Parathyroid adenoma (tissue), 2 donors: Measurements from ENCODE around the gene DNAH11.
A peak's percentile ranks its signal among the peaks of the same experiment; 100 is the strongest.

Source experiments
- H2AFZ ChIP-seq: fragments of 300-600 bp; sonication (generic); one replicate; pipeline ENCODE4 v1.7.0; 2017; ENCODE audit warnings: antibody characterized with exemption, mild to moderate bottlenecking
- H3K27ac ChIP-seq: fragments of 300-600 bp; sonication (generic); one replicate; pipeline ENCODE4 v1.7.0; 2017
- H3K27me3 ChIP-seq: fragments of 300-600 bp; sonication (generic); one replicate; pipeline ENCODE4 v1.7.0; 2017; ENCODE audit warnings: low read length; ENCODE audit not compliant: control insufficient read depth, insufficient read depth
- H3K36me3 ChIP-seq: fragments of 300-600 bp; sonication (generic); one replicate; pipeline ENCODE4 v1.7.0; 2017; ENCODE audit warnings: low read length; ENCODE audit not compliant: control insufficient read depth, insufficient read depth
- H3K4me1 ChIP-seq: fragments of 300-600 bp; sonication (generic); one replicate; pipeline ENCODE4 v1.7.0; 2017; ENCODE audit warnings: control low read depth
- H3K4me2 ChIP-seq: fragments of 300-600 bp; sonication (generic); one replicate; pipeline ENCODE4 v1.7.0; 2017; ENCODE audit warnings: low read length
- H3K4me3 ChIP-seq: fragments of 300-600 bp; sonication (generic); one replicate; pipeline ENCODE4 v1.7.0; 2017; ENCODE audit warnings: low read depth, low read length
- H3K79me2 ChIP-seq: fragments of 300-600 bp; sonication (generic); one replicate; pipeline ENCODE4 v1.7.0; 2017; ENCODE audit warnings: control low read depth
- H3K9ac ChIP-seq: fragments of 300-600 bp; sonication (generic); one replicate; pipeline ENCODE4 v1.7.0; 2017; ENCODE audit warnings: mild to moderate bottlenecking
- H3K9me3 ChIP-seq: fragments of 300-600 bp; sonication (generic); one replicate; pipeline ENCODE4 v1.7.0; 2017; ENCODE audit warnings: low read length; ENCODE audit not compliant: control insufficient read depth
- CTCF ChIP-seq: fragments of 300-600 bp; sonication (generic); IDR thresholded peaks from one replicate; pipeline ENCODE4 v1.7.0; 2017; ENCODE audit warnings: antibody characterized with exemption, mild to moderate bottlenecking
- donor health status: primary hyperparathyroidism.

The DNAH11 gene

GRCh38 chr7:21641546-21641945 lies 98.7 kb downstream of the DNAH11 start:
- Histone ChIP-seq H3K79me2 (peaks cover 19% of the 10 kb centered on the region), H2AFZ (no peak overlapping the region), H3K9ac (no peak overlapping the region), H3K9me3 (peaks cover 1% of the 10 kb centered on the region), H3K27me3 (no peaks in the 10 kb centered on the region), H3K4me1 (peaks cover 93% of the 10 kb centered on the region), H3K4me2 (no peak overlapping the region), H3K4me3 (no peak overlapping the region), H3K27ac (peak overlapping the region; percentile 100), H3K36me3 (peaks cover 21% of the 10 kb centered on the region)
- TF ChIP-seq CTCF: no peak

DNA sequence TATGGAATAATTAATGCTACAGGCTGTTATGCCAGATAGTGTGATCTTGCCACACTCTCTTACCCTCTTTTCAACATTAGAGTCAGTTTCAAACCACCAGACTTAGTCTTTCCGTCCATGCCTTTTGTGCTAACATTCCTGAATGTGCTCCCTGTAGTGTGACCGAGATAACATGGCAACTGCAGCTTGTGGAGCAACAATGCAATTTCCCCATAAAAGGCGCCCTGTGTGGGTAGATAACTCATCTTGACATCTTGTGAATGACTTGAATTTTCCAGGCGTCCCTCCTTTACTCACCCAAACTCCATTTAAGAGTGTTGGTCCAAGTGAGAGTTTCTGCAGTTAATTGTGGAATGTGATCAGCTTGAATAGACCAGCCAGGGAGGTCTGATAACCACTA lies 99.6 kb downstream of the DNAH11 start:
- Histone ChIP-seq H3K36me3 (peaks cover 15% of the 10 kb centered on the region), H3K4me3 (no peak overlapping the region), H3K9ac (no peak overlapping the region), H3K27ac (peak overlapping the region; percentile 100), H3K4me1 (peaks cover 84% of the 10 kb centered on the region), H3K27me3 (no peaks in the 10 kb centered on the region), H3K4me2 (no peak overlapping the region), H2AFZ (no peak overlapping the region), H3K9me3 (peaks cover 6% of the 10 kb centered on the region), H3K79me2 (peaks cover 20% of the 10 kb centered on the region)
- no peak for TF ChIP-seq CTCF

DNA sequence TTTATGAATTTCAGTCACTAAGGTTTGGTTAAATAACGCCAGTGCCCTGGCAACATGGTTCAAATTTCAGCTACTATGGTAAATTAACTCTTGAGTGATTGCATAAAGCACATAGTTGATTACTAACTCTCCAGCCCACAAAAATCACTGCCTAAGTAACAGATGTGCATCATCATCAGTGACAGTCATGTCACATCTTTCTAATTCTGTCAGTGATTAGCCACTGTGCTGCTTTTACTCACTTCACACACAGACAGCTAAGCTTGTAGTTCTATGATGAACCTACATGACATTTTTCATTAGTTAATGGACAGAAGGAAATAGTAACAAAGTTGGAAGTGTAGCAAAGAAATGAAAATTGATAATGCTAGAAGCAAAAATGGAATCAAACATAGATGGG lies 108.9 kb downstream of the DNAH11 start:
- no peak overlapping the region for H2AFZ ChIP-seq
- peaks cover 5% of the 10 kb centered on the region for H3K36me3 ChIP-seq
- peaks cover 3% of the 10 kb centered on the region for H3K9me3 ChIP-seq
- no peak for TF ChIP-seq CTCF
- no peak overlapping the region for H3K4me2 ChIP-seq
- H3K9ac ChIP-seq: no peak overlapping the region
- H3K27me3 ChIP-seq: no peaks in the 10 kb centered on the region
- peaks cover 25% of the 10 kb centered on the region for H3K4me1 ChIP-seq
- no peak overlapping the region for H3K4me3 ChIP-seq
- H3K79me2 ChIP-seq: peaks cover 3% of the 10 kb centered on the region
- peak overlapping the region; percentile 80 for H3K27ac ChIP-seq

DNA sequence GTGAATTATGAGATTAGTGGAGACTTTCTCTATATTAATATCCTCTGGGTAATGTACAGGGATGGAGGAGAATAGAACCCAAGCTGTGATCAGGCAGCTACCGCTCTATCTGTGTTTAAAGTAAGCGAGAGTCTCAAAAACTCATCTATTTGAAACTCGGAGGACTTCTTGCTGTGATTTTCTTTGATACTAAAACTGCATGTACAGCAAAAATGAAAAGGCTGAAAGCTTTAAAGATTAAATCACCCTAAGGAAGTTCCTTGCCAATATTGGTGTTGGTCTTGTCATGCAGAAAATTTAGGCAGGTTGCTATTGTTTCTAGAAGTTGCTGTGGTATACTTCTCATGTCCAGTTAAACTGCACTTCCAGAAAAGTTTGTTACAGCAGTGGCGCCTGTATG lies 110.8 kb downstream of the DNAH11 start:
- TF ChIP-seq CTCF: no peak
- Histone ChIP-seq H3K4me3 (no peak overlapping the region), H3K9ac (no peak overlapping the region), H3K27ac (peak overlapping the region; percentile 72), H2AFZ (no peak overlapping the region), H3K4me2 (no peak overlapping the region), H3K27me3 (no peaks in the 10 kb centered on the region), H3K79me2 (no peaks in the 10 kb centered on the region), H3K4me1 (peaks cover 27% of the 10 kb centered on the region), H3K9me3 (no peaks in the 10 kb centered on the region), H3K36me3 (peaks cover 9% of the 10 kb centered on the region)

DNA sequence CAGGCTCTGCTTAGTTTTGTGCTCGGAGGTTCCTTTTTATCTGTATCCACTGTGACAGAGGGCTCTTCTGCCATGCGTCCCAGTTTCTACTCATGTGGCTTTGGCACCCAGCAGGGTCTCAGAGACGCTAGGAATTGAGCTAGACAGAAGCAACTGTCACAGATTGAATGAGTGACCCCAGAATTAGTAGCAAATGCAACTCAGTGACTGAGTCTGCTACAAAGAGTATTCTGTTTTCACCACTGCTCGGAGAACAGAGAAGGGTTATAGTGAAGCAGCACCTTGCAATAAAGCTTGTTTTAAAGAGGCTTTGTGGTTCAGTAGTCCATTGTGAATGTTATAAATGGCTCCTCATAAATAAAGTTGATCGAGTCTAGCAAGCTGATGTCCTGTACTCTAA lies 113.2 kb downstream of the DNAH11 start:
- no peak for TF ChIP-seq CTCF
- H3K36me3 ChIP-seq: peaks cover 7% of the 10 kb centered on the region

More for the DNA sequence above, 113.2 kb downstream of the DNAH11 start:
- no peak overlapping the region for H3K9ac ChIP-seq
- peak overlapping the region; percentile 72 for H3K27ac ChIP-seq
- H3K9me3 ChIP-seq: peaks cover 8% of the 10 kb centered on the region
- H3K4me3 ChIP-seq: no peak overlapping the region
- no peak overlapping the region for H3K4me2 ChIP-seq
- peaks cover 27% of the 10 kb centered on the region for H3K4me1 ChIP-seq
- H3K27me3 ChIP-seq: no peaks in the 10 kb centered on the region
- peaks cover 2% of the 10 kb centered on the region for H3K79me2 ChIP-seq
- H2AFZ ChIP-seq: no peak overlapping the region
